Caco-2 (cell line): Measurements from ENCODE around the gene SLC12A9. TPM values are rescaled to one million over a fixed set of nuclear protein-coding genes. Genes with fewer than 3 reads are reported as not detected.

Experiments used
- BruUV-seq: library from RNA; stranded (reverse); fragments of 400-500 nt; replicated peaks from 2 replicates; lab custom pipeline; 2021; lab: Mats Ljungman, UMichigan
- CTCF ChIA-PET: fragments of 300-600 bp; sonication (Branson Sonifier 250); formaldehyde crosslinking; loops from one replicate; lab custom pipeline; 2022; ENCODE audit warnings: antibody characterized with exemption; lab: Charles Lee
- POLR2A ChIA-PET: fragments of 300-600 bp; sonication (Branson Sonifier 250); formaldehyde crosslinking; loops from one replicate; lab custom pipeline; 2022; ENCODE audit warnings: antibody characterized with exemption; lab: Charles Lee
- DNase-seq, 2 experiments: peaks; one replicate each; pipeline versions ENCODE4 v3.0.0 to v3.0.0-alpha.2; 2020 to 2022
- H3K27me3 ChIP-seq: replicated peaks from 2 replicates; pipeline ENCODE4 v1.6.0; 2011; ENCODE audit warnings: low read length; ENCODE audit not compliant: control insufficient read depth, insufficient read depth
- H3K36me3 ChIP-seq: 2 replicates; pipeline ENCODE4 v1.5.1; 2011; ENCODE audit warnings: low read length; ENCODE audit not compliant: control insufficient read depth, insufficient read depth
- H3K4me1 ChIP-seq: fragments of 250-450 bp; sonication (Bioruptor Pico); 2 replicates; pipeline ENCODE4 v1.5.1; 2020; ENCODE audit warnings: mild to moderate bottlenecking
- H3K4me3 ChIP-seq: 2 replicates; pipeline ENCODE4 v1.5.1; 2011; ENCODE audit warnings: low read depth, mild to moderate bottlenecking, control low read depth, low read length
- H3K9me3 ChIP-seq: fragments of 250-450 bp; sonication (Bioruptor Pico); 2 replicates; pipeline ENCODE4 v1.5.1; 2020; ENCODE audit warnings: mild to moderate bottlenecking, moderate library complexity
- H3K27ac Mint-ChIP-seq: one replicate; pipeline ENCODE4 v1.8.0; 2022; ENCODE audit warnings: mixed read lengths; ENCODE audit not compliant: unreplicated experiment
- H3K27me3 Mint-ChIP-seq: one replicate; pipeline ENCODE4 v1.8.0; 2022; ENCODE audit warnings: mixed read lengths; ENCODE audit not compliant: insufficient read depth, unreplicated experiment
- H3K36me3 Mint-ChIP-seq: one replicate; pipeline ENCODE4 v1.8.0; 2022; ENCODE audit warnings: mild to moderate bottlenecking, mixed read lengths; ENCODE audit not compliant: insufficient read depth, unreplicated experiment
- H3K4me1 Mint-ChIP-seq: one replicate; pipeline ENCODE4 v1.8.0; 2022; ENCODE audit warnings: low read depth, mixed read lengths; ENCODE audit not compliant: unreplicated experiment
- H3K4me3 Mint-ChIP-seq: one replicate; pipeline ENCODE4 v1.8.0; 2022; ENCODE audit warnings: mild to moderate bottlenecking, moderate library complexity, mixed read lengths; ENCODE audit not compliant: unreplicated experiment
- H3K9me3 Mint-ChIP-seq: one replicate; pipeline ENCODE4 v1.8.0; 2022; ENCODE audit warnings: mixed read lengths; ENCODE audit not compliant: unreplicated experiment
- CTCF ChIP-seq, 2 experiments: fragments of 200-600 bp in 1 of 2; IDR thresholded peaks; 1 replicate in 1 of 2; 2 replicates in 1 of 2; pipeline versions ENCODE4 v1.5.1 to v1.8.0; 2011 to 2022; ENCODE audit warnings: antibody characterized with exemption in 1 of 2, control low read depth in 1 of 2, inconsistent platforms in 1 of 2, low read depth in 1 of 2, low read length in 1 of 2, mild to moderate bottlenecking in 1 of 2, moderate library complexity in 1 of 2; ENCODE audit not compliant: insufficient read depth in 1 of 2, severe bottlenecking in 1 of 2, unreplicated experiment in 1 of 2
- intact Hi-C: fragments of 100-400 bp; cut with micrococcal nuclease; formaldehyde crosslinking; loops from one replicate; pipeline ENCODE4 v1.10.0; 2022; ENCODE audit not compliant: unreplicated experiment
- total RNA-seq: library from RNA; stranded (reverse); gene quantifications from 2 replicates; pipeline ENCODE4 v1.2.3, GENCODE V29; 2022

SLC12A9 gene
- total RNA-seq, 1 experiment from 2014 or later, result 60.7 TPM

- H3K9me3 ChIP-seq, result no peaks in the 10 kb centered on the region
- intact Hi-C loops, result no loop called here
- no peak for DNase-seq
- Mint-ChIP-seq H3K4me1 (peaks cover 7% of the 10 kb centered on the region), H3K27ac (peak overlapping the region; percentile 88), H3K9me3 (no peaks in the 10 kb centered on the region), H3K27me3 (no peaks in the 10 kb centered on the region), H3K36me3 (peaks cover 68% of the 10 kb centered on the region), H3K4me3 (peak overlapping the region; percentile 75)
- POLR2A ChIA-PET, result interaction anchor here (0.7 kb wide), 1 partner anchor 284 kb away, joined by 3 read pairs; no protein-coding TSS in a partner anchor
- H3K4me3 ChIP-seq, result peak overlapping the region; percentile 45
- CTCF ChIA-PET, result no interaction called here
- peaks cover 17% of the 10 kb centered on the region for H3K4me1 ChIP-seq
- no peaks in the 10 kb centered on the region for H3K36me3 ChIP-seq
- no peak for TF ChIP-seq CTCF (IDR thresholded peaks at IDR 0.05; ENCODE audit: insufficient read depth in 1 of 2, low read depth in 1 of 2, low read length in 1 of 2, severe bottlenecking in 1 of 2, unreplicated experiment in 1 of 2)
- TSS peak; percentile 87 for BruUV-seq
- H3K27me3 ChIP-seq, result no peaks in the 10 kb centered on the region
Observed at GRCh38 chr7:100866729-100867039, 14.2 kb downstream of the SLC12A9 start.

DNA sequence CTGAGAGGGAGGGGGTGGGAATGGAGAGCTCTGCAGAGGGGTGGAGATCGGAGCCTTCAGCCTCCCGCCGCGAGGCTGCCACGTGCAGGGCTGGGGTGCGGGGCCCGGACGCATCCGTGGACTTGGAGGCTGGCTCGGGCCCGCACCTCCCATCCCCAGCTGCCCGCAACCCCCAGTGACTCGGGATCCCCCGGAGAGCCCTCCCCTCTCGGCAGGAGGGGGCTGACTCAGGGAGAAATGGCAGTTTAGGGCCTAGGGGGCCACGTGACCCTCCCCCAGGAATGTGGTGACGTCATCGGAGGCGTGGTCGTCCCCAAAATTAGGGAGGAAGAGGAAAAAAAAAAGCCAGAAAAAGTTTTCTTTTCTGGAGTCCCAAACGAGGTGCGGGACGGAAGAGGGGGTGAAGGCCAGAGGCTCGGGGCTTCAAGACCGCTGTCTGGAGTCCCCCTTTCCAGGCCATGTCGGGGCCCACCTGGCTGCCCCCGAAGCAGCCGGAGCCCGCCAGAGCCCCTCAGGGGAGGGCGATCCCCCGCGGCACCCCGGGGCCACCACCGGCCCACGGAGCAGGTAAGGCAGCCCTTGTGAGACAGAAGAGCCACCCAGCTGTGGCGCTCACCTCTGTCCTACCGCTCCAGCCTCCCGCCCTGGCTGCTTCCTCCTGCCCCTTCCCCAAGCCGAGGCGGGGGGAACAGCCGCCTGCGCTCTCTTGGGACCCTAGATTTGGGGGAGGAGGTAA is 14.7 kb downstream of the SLC12A9 start, which contains the start of gene TRIP6:
TRIP6 (plus strand) TSS at position 348 of the 736 bp plus-strand sequence; CDS start at position 459, 111 bp downstream.
- TF ChIP-seq CTCF (IDR thresholded peaks at IDR 0.05; ENCODE audit: insufficient read depth in 1 of 2, low read depth in 1 of 2, low read length in 1 of 2, severe bottlenecking in 1 of 2, unreplicated experiment in 1 of 2), result no peak
- peaks cover 68% of the 10 kb centered on the region for H3K36me3 Mint-ChIP-seq
- peak within 1 kb of the TSS; percentile 45 for H3K4me3 ChIP-seq

DNA sequence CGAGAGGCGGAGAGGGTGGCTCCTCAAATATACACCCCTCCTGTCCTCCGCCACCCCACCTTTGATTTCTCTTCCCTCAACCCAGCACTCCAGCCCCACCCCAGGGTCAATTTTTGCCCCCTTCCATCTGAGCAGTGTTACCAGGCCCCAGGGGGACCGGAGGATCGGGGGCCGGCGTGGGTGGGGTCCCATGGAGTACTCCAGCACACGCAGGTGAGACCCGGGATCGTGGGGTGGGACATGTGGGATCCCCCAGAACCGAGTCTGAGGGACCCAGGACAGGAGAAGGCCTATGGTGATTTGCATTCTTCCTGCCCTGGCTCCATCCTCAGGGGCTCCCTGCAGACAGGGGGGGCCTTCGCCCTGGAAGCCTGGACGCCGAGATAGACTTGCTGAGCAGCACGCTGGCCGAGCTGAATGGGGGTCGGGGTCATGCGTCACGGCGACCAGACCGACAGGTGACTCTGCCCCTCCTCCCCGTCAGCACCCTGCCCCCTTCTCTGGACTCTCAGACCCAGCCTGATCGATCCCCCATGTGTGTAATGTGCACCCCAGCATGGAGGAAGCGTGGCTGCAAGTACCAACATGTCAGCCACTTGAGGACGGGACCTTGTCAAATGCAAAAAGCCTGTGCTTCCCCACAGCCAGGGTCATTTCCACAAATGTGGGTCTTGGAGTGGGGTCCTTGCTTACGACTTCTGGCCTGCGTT is 15.4 kb downstream of the SLC12A9 start:
- no TSS peak for BruUV-seq
- Histone ChIP-seq H3K36me3 (no peaks in the 10 kb centered on the region; the same call in 1 of the 2 replicates), H3K27me3 (no peaks in the 10 kb centered on the region), H3K4me1 (peaks cover 17% of the 10 kb centered on the region), H3K4me3 (peak overlapping the region; percentile 45), H3K9me3 (no peaks in the 10 kb centered on the region)
- DNase-seq, result no peak
- Mint-ChIP-seq H3K4me1 (peaks cover under 1% of the 10 kb centered on the region), H3K27me3 (no peaks in the 10 kb centered on the region), H3K36me3 (peaks cover 68% of the 10 kb centered on the region), H3K9me3 (no peaks in the 10 kb centered on the region), H3K27ac (peak overlapping the region; percentile 88), H3K4me3 (peak overlapping the region; percentile 75)
- TF ChIP-seq CTCF (IDR thresholded peaks at IDR 0.05; ENCODE audit: insufficient read depth in 1 of 2, low read depth in 1 of 2, low read length in 1 of 2, severe bottlenecking in 1 of 2, unreplicated experiment in 1 of 2), result no peak
- CTCF ChIA-PET, result no interaction called here
- POLR2A ChIA-PET, result no interaction called here
- intact Hi-C loops, result no loop called here

More for the DNA sequence above, 14.7 kb downstream of the SLC12A9 start, which contains the start of gene TRIP6:
- BruUV-seq, result TSS peak; percentile 77
- H3K4me3 Mint-ChIP-seq, result peak within 1 kb of the TSS; percentile 75
- no peaks in the 10 kb centered on the region for H3K27me3 Mint-ChIP-seq
- Histone ChIP-seq H3K4me1 (peaks cover 17% of the 10 kb centered on the region), H3K9me3 (no peaks in the 10 kb centered on the region), H3K27me3 (no peaks in the 10 kb centered on the region), H3K36me3 (no peaks in the 10 kb centered on the region)
- intact Hi-C loops, result no loop called here
- POLR2A ChIA-PET, result interaction anchor here (0.6 to 0.7 kb wide), 2 partner anchors 284 to 464 kb away, joined by 3 read pairs; no protein-coding TSS in a partner anchor
- peak; percentile 87 to 88 for DNase-seq
- peak within 1 kb of the TSS; percentile 88 for H3K27ac Mint-ChIP-seq
- CTCF ChIA-PET, result no interaction called here
- no peaks in the 10 kb centered on the region for H3K9me3 Mint-ChIP-seq
- H3K4me1 Mint-ChIP-seq, result peaks cover 7% of the 10 kb centered on the region
